Measurements from ENCODE around the gene GUCY2F.

Gene GUCY2F

DNA sequence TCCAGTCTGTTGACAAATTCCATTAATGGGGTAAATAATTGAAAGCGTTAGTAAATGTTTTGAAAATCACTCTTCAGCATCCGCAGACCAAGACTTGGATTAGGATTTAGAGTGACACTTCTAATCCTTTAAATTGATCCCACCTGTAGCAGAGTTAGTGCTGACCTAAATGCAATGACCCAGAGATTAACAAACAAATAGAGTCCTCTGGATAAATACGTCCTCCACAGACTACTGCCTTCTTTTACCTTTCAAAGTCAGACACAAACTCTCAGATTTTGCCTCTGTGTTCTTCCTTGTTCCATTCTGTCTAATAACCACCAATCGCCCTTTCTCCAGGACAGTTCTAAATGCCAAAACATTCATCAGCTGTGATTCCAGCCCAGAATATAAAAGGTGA, at the start of gene GUCY2F:
GUCY2F (minus strand) TSS at position 101 of the 400 bp plus-strand sequence. CDS start 6,150 bp downstream, outside the sequence.
- no peak within 1 kb of the TSS for H3K4me3 ChIP-seq (replicated peaks; ENCODE audit: low read depth, low read length)
- DNase-seq (ENCODE audit: low read depth): no peak
- TF ChIP-seq, protein P1, sequence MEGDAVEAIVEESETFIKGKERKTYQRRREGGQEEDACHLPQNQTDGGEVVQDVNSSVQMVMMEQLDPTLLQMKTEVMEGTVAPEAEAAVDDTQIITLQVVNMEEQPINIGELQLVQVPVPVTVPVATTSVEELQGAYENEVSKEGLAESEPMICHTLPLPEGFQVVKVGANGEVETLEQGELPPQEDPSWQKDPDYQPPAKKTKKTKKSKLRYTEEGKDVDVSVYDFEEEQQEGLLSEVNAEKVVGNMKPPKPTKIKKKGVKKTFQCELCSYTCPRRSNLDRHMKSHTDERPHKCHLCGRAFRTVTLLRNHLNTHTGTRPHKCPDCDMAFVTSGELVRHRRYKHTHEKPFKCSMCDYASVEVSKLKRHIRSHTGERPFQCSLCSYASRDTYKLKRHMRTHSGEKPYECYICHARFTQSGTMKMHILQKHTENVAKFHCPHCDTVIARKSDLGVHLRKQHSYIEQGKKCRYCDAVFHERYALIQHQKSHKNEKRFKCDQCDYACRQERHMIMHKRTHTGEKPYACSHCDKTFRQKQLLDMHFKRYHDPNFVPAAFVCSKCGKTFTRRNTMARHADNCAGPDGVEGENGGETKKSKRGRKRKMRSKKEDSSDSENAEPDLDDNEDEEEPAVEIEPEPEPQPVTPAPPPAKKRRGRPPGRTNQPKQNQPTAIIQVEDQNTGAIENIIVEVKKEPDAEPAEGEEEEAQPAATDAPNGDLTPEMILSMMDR (IDR thresholded peaks at IDR 0.05; ENCODE audit: low read length, missing control alignments): no peak

DNA sequence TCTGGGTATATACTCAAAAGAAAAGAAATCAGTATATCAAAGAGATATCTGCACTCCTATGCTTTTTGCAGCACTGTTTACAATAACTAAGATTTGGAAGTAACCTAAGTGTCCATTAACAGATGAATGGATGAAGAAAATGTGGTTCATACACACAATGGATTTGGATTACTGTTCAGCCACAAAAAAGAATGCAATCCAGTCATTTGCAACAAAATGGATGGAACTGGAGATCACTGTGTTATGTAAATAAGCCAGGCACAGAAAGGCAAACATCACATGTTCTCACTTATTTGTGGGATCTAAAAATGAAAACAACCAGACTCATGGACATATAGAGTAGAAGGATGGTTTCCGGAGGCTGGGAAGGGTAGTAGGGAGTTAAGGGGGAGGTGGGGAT, 37.1 kb upstream of the GUCY2F start:
- DNase-seq (ENCODE audit: low read depth): no peak
- TF ChIP-seq, protein P1 (IDR thresholded peaks at IDR 0.05; ENCODE audit: low read length, missing control alignments): no peak
- no peak overlapping the region for H3K4me3 ChIP-seq (replicated peaks; ENCODE audit: low read depth, low read length)

DNA sequence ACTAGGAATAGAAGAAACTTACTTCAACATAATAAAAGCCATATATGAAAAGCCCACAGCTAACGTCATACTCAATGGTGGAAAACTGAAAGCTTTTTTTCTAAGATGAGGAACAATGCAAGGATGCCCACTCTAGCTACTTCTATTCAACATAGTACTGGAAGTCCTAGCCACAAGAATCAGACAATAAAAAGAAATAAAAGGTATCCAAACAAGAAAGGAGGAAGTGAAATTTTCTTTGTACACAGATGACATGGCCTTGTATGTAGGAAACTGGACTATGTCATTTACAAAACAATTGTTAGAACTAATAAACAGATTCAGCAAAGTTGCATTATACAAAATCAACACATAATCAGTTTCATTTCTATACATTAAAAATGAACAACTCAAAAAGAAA, 29.2 kb upstream of the GUCY2F start:
- H3K4me3 ChIP-seq (replicated peaks; ENCODE audit: low read depth, low read length): no peak overlapping the region
- TF ChIP-seq, protein P1 (IDR thresholded peaks at IDR 0.05; ENCODE audit: low read length, missing control alignments): no peak
- no peak for DNase-seq (ENCODE audit: low read depth)

DNA sequence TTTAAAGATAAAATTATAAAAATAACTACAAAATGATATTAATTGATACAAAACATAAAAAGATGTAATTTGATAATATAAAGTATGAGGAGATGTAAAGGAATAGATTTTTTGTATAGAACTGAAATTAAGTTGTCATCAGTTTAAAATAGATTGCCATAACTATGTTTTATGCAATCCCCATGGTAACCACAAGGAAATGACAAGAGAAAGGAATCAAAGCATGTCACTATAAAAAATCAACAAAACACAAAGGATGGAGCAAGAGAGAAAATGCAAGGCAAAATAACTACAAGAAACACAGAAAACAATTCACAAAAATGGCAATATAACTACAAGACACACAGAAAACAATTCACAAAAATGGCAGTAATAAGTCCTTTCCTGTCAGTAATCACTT, 27.0 kb upstream of the GUCY2F start:
- DNase-seq (ENCODE audit: low read depth): no peak
- H3K4me3 ChIP-seq (replicated peaks; ENCODE audit: low read depth, low read length): no peak overlapping the region
- TF ChIP-seq, protein P1 (IDR thresholded peaks at IDR 0.05; ENCODE audit: low read length, missing control alignments): no peak

DNA sequence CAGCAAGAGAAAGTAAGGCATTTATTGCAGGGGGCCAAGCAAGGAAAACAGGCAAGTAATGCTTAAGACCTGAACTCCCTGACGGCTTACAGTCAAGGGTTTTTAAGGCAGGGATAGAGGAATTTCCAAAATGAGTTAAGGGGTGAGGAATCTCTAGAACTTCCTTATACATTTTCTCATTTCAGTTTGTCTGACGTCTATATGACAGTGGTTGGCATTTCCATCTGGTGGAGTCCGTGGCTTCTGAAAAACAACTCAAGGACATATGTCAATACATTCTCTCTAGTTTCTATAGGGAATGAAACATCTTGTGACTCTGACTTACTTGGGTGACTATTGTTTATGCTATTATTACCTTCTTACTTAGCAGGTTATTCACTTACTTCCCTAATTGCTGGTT, 19.3 kb upstream of the GUCY2F start:
- TF ChIP-seq, protein P1 (IDR thresholded peaks at IDR 0.05; ENCODE audit: low read length, missing control alignments): no peak
- no peak overlapping the region for H3K4me3 ChIP-seq (replicated peaks; ENCODE audit: low read depth, low read length)
- no peak for DNase-seq (ENCODE audit: low read depth)

DNA sequence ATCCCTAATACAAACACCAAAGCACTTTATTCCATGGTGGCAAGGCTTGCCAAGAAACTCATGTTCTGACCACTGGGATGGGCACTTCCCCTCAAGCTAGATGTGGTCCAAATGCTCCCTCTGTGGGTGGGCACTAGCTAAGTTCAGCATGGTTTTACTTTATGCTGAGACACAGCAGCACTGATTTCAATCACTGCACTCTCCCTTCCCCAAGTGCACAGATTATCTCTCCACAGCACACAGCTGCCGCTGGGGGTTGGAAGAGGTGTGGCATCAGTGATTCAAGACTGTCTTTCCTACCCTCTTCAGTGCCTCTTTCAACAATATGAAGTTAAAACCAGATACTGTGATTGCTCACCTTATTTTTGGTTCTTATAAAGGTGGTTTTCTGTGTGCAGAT, 16.5 kb upstream of the GUCY2F start:
- TF ChIP-seq, protein P1 (IDR thresholded peaks at IDR 0.05; ENCODE audit: low read length, missing control alignments): no peak
- H3K4me3 ChIP-seq (replicated peaks; ENCODE audit: low read depth, low read length): no peak overlapping the region
- DNase-seq (ENCODE audit: low read depth): no peak

DNA sequence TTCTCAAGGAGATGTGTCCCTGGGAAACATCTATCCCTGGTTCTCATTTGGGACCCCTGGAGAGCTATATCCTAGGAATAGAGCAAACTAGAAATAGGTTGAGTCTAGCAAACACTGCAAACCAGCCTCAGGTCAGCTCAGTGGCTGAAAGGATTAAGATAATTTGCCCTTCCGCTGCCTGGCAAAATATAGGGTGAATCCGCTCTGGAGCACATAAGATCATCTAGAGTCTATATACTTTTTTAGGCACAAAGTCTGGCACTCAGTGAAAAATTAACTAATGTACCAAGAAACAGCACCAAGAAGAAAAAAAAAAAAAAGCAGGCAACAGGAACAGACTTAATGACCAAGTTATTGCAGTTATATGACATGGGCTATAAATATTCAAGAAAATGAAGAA, 7.3 kb upstream of the GUCY2F start:
- H3K4me3 ChIP-seq (replicated peaks; ENCODE audit: low read depth, low read length): no peak overlapping the region
- TF ChIP-seq, protein P1 (IDR thresholded peaks at IDR 0.05; ENCODE audit: low read length, missing control alignments): no peak
- DNase-seq (ENCODE audit: low read depth): no peak

Measured in fibroblast of pulmonary artery (primary cell).